IPS DF 19.7 (cell line): ENCODE measurements around the gene ZNF568.
A peak's percentile ranks its signal among the peaks of the same experiment; 100 is the strongest.

Source experiments
- DNase-seq: peaks from one replicate; pipeline ENCODE4 v3.0.0-alpha.2; 2013; ENCODE audit warnings: low read depth, low spot score

Gene ZNF568

GRCh38 chr19:36915992-36916830 is at the start of gene ZNF568, which contains the start of gene ZNF829:
TSS of gene ZNF568 (plus strand) at chr19:36916332. CDS start at chr19:36922771, 6,439 bp downstream.
TSS of gene ZNF829 (minus strand) at chr19:36916291. CDS start at chr19:36915167, 1,124 bp downstream.
- DNase-seq = peak; percentile 76

- no peak for DNase-seq
Measured at GRCh38 chr19:36876993-36877938, 38.9 kb upstream of the ZNF568 start.

GRCh38 chr19:36891768-36892357 is 24.3 kb upstream of the ZNF568 start:
- no peak for DNase-seq

GRCh38 chr19:36894849-36895383 is 21.2 kb upstream of the ZNF568 start:
- DNase-seq = no peak

- DNase-seq = no peak
Measured at GRCh38 chr19:36898422-36898821, 17.7 kb upstream of the ZNF568 start.

- no peak for DNase-seq
Measured at GRCh38 chr19:36916991-36917390, 859 bp downstream of the ZNF568 start.

GRCh38 chr19:36918090-36918489 is 2.0 kb downstream of the ZNF568 start:
- no peak for DNase-seq

GRCh38 chr19:36931684-36932083 is 15.6 kb downstream of the ZNF568 start:
- DNase-seq = no peak

- no peak for DNase-seq
Measured at GRCh38 chr19:36939153-36939552, 23.0 kb downstream of the ZNF568 start.

GRCh38 chr19:36950335-36951119 is 34.4 kb downstream of the ZNF568 start:
- DNase-seq = no peak

GRCh38 chr19:36962346-36962745 is 46.2 kb downstream of the ZNF568 start:
- no peak for DNase-seq

GRCh38 chr19:36963280-36963679 is 47.1 kb downstream of the ZNF568 start:
- DNase-seq = no peak

GRCh38 chr19:36972571-36972970 is 56.4 kb downstream of the ZNF568 start:
- no peak for DNase-seq

GRCh38 chr19:36973021-36973843 is 57.1 kb downstream of the ZNF568 start:
- DNase-seq = peak; percentile 48

GRCh38 chr19:36973844-36974195 is 57.7 kb downstream of the ZNF568 start:
- no peak for DNase-seq

- DNase-seq = no peak
Measured at GRCh38 chr19:36986131-36986530, 70.0 kb downstream of the ZNF568 start.

GRCh38 chr19:36986601-36987000 is 70.5 kb downstream of the ZNF568 start:
- DNase-seq = no peak

- no peak for DNase-seq
Measured at GRCh38 chr19:36987091-36987490, 71.0 kb downstream of the ZNF568 start.

GRCh38 chr19:36997152-36997842 is 81.2 kb downstream of the ZNF568 start:
- DNase-seq = no peak
